Suprapubic skin (tissue), 4 donors: ENCODE measurements around the gene SAYSD1.

ENCODE experiments used
- EP300 ChIP-seq: sonication (generic); formaldehyde crosslinking; IDR thresholded peaks from one replicate; pipeline ENCODE4 v1.6.1; 2017; ENCODE audit warnings: antibody characterized with exemption
- POLR2A ChIP-seq, 2 donors: fragments of 450-650 bp; IDR thresholded peaks; one replicate each; pipeline ENCODE4 v1.6.1; 2017; ENCODE audit warnings: antibody characterized with exemption in 2 of 2, mild to moderate bottlenecking in 2 of 2, moderate library complexity in 2 of 2
- POLR2AphosphoS5 ChIP-seq, 3 donors: sonication (generic); formaldehyde crosslinking; IDR thresholded peaks; one replicate each; pipeline ENCODE4 v1.6.1; 2017; ENCODE audit warnings: antibody characterized with exemption in 3 of 3
- TF ChIP-seq, protein P1 (sequence below), 2 donors: fragments of 200-600 bp in 1 of 2; fragments of 450-650 bp in 1 of 2; sonication (generic) in 1 of 2; IDR thresholded peaks; one replicate each; pipeline ENCODE4 v1.5.1; 2016 to 2019; ENCODE audit warnings: antibody characterized with exemption in 2 of 2, mild to moderate bottlenecking in 1 of 2, moderate library complexity in 1 of 2

DNA sequence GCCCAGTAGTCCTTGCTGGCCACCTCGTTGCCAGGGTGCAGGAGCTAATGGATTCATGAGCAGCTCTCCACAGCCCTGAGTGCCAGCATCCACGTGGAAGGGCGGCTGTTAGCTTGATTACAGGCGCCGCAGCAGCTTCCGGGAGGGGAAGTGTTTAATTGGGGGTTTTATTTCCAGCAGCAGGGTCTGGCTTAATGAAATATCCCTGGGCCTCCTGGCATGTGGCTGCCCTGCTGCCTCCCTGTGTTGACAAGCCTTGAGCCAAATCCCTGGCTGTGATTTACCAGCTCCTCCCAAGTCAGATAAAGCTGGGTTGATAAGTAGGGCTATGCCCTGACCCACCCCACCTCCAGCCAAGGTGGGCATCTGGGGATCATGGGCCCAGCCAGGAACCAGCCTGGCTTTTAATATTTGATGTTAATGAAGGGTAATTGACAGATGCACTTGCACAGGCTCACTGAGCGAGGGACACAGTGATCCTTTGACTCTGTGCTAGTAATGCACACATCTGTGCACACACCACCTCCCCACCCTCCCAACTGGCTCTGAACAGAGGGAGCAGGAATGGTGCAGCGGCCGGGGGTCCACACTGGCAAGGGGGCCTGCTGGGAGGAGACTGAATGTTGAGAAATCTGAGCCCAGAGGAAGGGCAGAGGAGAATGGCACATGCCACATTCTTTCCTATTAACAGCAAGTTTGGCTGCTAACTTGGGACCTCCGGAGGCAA lies 52.8 kb downstream of the SAYSD1 start:
- TF ChIP-seq POLR2A (IDR thresholded peaks at IDR 0.05): no peak
- TF ChIP-seq, protein P1, sequence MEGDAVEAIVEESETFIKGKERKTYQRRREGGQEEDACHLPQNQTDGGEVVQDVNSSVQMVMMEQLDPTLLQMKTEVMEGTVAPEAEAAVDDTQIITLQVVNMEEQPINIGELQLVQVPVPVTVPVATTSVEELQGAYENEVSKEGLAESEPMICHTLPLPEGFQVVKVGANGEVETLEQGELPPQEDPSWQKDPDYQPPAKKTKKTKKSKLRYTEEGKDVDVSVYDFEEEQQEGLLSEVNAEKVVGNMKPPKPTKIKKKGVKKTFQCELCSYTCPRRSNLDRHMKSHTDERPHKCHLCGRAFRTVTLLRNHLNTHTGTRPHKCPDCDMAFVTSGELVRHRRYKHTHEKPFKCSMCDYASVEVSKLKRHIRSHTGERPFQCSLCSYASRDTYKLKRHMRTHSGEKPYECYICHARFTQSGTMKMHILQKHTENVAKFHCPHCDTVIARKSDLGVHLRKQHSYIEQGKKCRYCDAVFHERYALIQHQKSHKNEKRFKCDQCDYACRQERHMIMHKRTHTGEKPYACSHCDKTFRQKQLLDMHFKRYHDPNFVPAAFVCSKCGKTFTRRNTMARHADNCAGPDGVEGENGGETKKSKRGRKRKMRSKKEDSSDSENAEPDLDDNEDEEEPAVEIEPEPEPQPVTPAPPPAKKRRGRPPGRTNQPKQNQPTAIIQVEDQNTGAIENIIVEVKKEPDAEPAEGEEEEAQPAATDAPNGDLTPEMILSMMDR (IDR thresholded peaks at IDR 0.05): no peak
- no peak for TF ChIP-seq POLR2AphosphoS5 (IDR thresholded peaks at IDR 0.05)
- TF ChIP-seq EP300: no peak
